Peyer's patch (tissue), 4 donors: ENCODE results near the gene ZNF738.

Source experiments
- POLR2A ChIP-seq, 2 donors: fragments of 450-650 bp; IDR thresholded peaks; one replicate each; pipeline ENCODE4 v1.5.1; 2017; ENCODE audit warnings: antibody characterized with exemption in 2 of 2, mild to moderate bottlenecking in 2 of 2, moderate library complexity in 2 of 2
- TF ChIP-seq, protein P1 (sequence below), 6 experiments: fragments of 450-650 bp in 4 of 6; fragments of 200-600 bp in 2 of 6; sonication (generic) in 1 of 6; IDR thresholded peaks; one replicate each; pipeline ENCODE4 v1.5.1; 2017 to 2019; ENCODE audit warnings: antibody characterized with exemption in 6 of 6, mild to moderate bottlenecking in 3 of 6, moderate library complexity in 1 of 6

DNA sequence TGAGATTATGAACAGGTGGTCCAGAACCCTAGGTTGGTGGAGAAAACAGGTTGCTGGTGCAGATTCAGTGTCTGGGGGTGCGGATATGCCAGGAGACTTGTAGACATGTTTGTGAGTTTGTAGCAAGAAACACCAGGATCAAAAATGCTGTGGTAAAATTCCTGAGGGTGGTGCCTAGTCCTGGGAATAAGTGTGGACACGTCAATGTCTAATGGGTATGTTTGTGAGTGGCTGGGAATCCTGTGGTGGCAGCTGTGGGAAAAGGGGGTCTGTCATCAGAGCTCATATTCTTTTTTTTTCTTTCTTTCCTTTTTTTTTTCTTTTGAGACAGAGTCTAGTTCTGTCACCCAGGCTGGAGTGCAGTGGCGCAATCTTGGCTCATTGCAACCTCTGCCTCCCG is 36.8 kb upstream of the ZNF738 start:
- TF ChIP-seq, protein P1, sequence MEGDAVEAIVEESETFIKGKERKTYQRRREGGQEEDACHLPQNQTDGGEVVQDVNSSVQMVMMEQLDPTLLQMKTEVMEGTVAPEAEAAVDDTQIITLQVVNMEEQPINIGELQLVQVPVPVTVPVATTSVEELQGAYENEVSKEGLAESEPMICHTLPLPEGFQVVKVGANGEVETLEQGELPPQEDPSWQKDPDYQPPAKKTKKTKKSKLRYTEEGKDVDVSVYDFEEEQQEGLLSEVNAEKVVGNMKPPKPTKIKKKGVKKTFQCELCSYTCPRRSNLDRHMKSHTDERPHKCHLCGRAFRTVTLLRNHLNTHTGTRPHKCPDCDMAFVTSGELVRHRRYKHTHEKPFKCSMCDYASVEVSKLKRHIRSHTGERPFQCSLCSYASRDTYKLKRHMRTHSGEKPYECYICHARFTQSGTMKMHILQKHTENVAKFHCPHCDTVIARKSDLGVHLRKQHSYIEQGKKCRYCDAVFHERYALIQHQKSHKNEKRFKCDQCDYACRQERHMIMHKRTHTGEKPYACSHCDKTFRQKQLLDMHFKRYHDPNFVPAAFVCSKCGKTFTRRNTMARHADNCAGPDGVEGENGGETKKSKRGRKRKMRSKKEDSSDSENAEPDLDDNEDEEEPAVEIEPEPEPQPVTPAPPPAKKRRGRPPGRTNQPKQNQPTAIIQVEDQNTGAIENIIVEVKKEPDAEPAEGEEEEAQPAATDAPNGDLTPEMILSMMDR (IDR thresholded peaks at IDR 0.05): no peak
- TF ChIP-seq POLR2A (IDR thresholded peaks at IDR 0.05): no peak
